Smooth muscle cell (in vitro differentiated cells): ENCODE results near the gene TMEM38B. TPM values are rescaled to one million over a fixed set of nuclear protein-coding genes. Genes with fewer than 3 reads are reported as not detected.

Source experiments
- DNase-seq: peaks from one replicate; lab custom pipeline; 2025; ENCODE audit not compliant: unreplicated experiment; lab: John Stamatoyannopoulos, UW
- H2AFZ ChIP-seq: fragments of 200-600 bp; sonication (generic); 2 replicates; pipeline ENCODE4 v1.6.0; 2016; ENCODE audit warnings: antibody characterized with exemption, low read depth, mild to moderate bottlenecking
- H3F3A ChIP-seq: fragments of 200-600 bp; sonication (generic); 2 replicates; pipeline ENCODE4 v1.6.0; 2017; ENCODE audit warnings: antibody characterized with exemption, low read depth
- H3K27ac ChIP-seq: fragments of 200-600 bp; sonication (generic); 2 replicates; pipeline ENCODE4 v1.5.1; 2016; ENCODE audit warnings: low read depth, mild to moderate bottlenecking
- H3K27me3 ChIP-seq: fragments of 200-600 bp; sonication (generic); 2 replicates; pipeline ENCODE4 v1.6.1; 2016; ENCODE audit warnings: low read depth, mild to moderate bottlenecking
- H3K36me3 ChIP-seq: fragments of 200-600 bp; sonication (generic); 2 replicates; pipeline ENCODE4 v1.5.1; 2016; ENCODE audit warnings: low read depth
- H3K4me1 ChIP-seq: fragments of 200-600 bp; sonication (generic); 2 replicates; pipeline ENCODE4 v1.5.1; 2016; ENCODE audit warnings: low read depth
- H3K4me2 ChIP-seq: fragments of 200-600 bp; sonication (generic); 2 replicates; pipeline ENCODE4 v1.6.0; 2016; ENCODE audit warnings: mild to moderate bottlenecking
- H3K4me3 ChIP-seq: fragments of 200-600 bp; sonication (generic); 2 replicates; pipeline ENCODE4 v1.5.1; 2016; ENCODE audit warnings: mild to moderate bottlenecking
- H3K79me2 ChIP-seq: fragments of 200-600 bp; sonication (generic); 2 replicates; pipeline ENCODE4 v1.6.0; 2016; ENCODE audit warnings: low read depth, mild to moderate bottlenecking
- H3K9ac ChIP-seq: fragments of 200-600 bp; sonication (generic); 2 replicates; pipeline ENCODE4 v1.6.0; 2016; ENCODE audit warnings: low read depth
- H3K9me3 ChIP-seq: fragments of 200-600 bp; sonication (generic); replicated peaks from 2 replicates; pipeline ENCODE4 v1.5.1; 2016; ENCODE audit warnings: low read depth
- H4K20me1 ChIP-seq: fragments of 200-600 bp; sonication (generic); 2 replicates; pipeline ENCODE4 v1.6.0; 2016; ENCODE audit warnings: low read depth
- CTCF ChIP-seq: fragments of 200-600 bp; sonication (generic); IDR thresholded peaks from 2 replicates; pipeline ENCODE4 v1.5.1; 2017; ENCODE audit warnings: borderline replicate concordance, mild to moderate bottlenecking, antibody characterized with exemption; ENCODE audit not compliant: insufficient read depth, poor library complexity, severe bottlenecking
- WGBS: methylation state at CpG from one replicate; pipeline ENCODE4 v1.1.7; 2016; ENCODE audit warnings: low lambda C conversion rate; 5-methylcytosine and 5-hydroxymethylcytosine counted together
- polyA plus RNA-seq: library from polyadenylated mRNA; unstranded; fragments of >200 nt; fragmentation: Nextera tagmentation; extraction: Ambion mirVana; gene quantifications from 2 replicates; pipeline ENCODE4 v1.2.1, GENCODE V29; 2016
- total RNA-seq: library from RNA; depleted of rRNA; stranded (reverse); fragments of >200 nt; gene quantifications from 2 replicates; pipeline ENCODE4 v1.2.3, GENCODE V29; 2014

Gene TMEM38B
- 22.9 and 28.4 TPM in 2 replicates for total RNA-seq
- polyA plus RNA-seq, result 15.9 and 18.7 TPM in 2 replicates

- Histone ChIP-seq H3K27me3 (peaks cover 25% of the 10 kb centered on the region), H3K79me2 (peaks cover 23% of the 10 kb centered on the region), H3K4me3 (peak within 1 kb of the TSS; percentile 75), H3F3A (no peaks in the 10 kb centered on the region), H3K9ac (peak within 1 kb of the TSS; percentile 59), H4K20me1 (no peaks in the 10 kb centered on the region), H3K36me3 (no peaks in the 10 kb centered on the region), H3K4me2 (peak within 1 kb of the TSS; percentile 97), H3K4me1 (peaks cover 18% of the 10 kb centered on the region), H2AFZ (peak within 1 kb of the TSS; percentile 95), H3K27ac (peak within 1 kb of the TSS; percentile 49), H3K9me3 (no peaks in the 10 kb centered on the region)
- TF ChIP-seq CTCF, result no peak
- WGBS, result under 1% methylated on average over 57 of the region's 65 CpGs
- DNase-seq, result peak; percentile 70
These were observed at the start of gene TMEM38B for GRCh38 chr9:105694190-105694847. Gene TMEM38B, plus strand, starts transcription at chr9:105694541. Its CDS starts 120 bp downstream, at chr9:105694661.

GRCh38 chr9:105646879-105647594 is 47.3 kb upstream of the TMEM38B start:
- TF ChIP-seq CTCF, result no peak
- Histone ChIP-seq H4K20me1 (no peaks in the 10 kb centered on the region), H3K4me2 (peak overlapping the region; percentile 55), H3K9me3 (no peaks in the 10 kb centered on the region), H3F3A (no peaks in the 10 kb centered on the region), H3K27me3 (no peaks in the 10 kb centered on the region), H3K9ac (no peak overlapping the region), H3K36me3 (no peaks in the 10 kb centered on the region), H2AFZ (no peak overlapping the region), H3K4me1 (peaks cover 30% of the 10 kb centered on the region), H3K79me2 (no peaks in the 10 kb centered on the region), H3K4me3 (no peak overlapping the region), H3K27ac (peak overlapping the region; percentile 49)
- no peak for DNase-seq
- WGBS, result 29% methylated on average over 7 of the region's 7 CpGs

- Histone ChIP-seq H3K4me1 (peaks cover 30% of the 10 kb centered on the region), H3K4me3 (no peak overlapping the region), H3K79me2 (no peaks in the 10 kb centered on the region), H3K27ac (peak overlapping the region; percentile 49), H3K4me2 (peak overlapping the region; percentile 55), H4K20me1 (no peaks in the 10 kb centered on the region), H3K27me3 (no peaks in the 10 kb centered on the region), H2AFZ (no peak overlapping the region), H3K36me3 (no peaks in the 10 kb centered on the region), H3K9ac (peak overlapping the region; percentile 9), H3K9me3 (no peaks in the 10 kb centered on the region), H3F3A (no peaks in the 10 kb centered on the region)
- DNase-seq, result no peak
- 47% methylated on average over 12 of the region's 12 CpGs for WGBS
- no peak for TF ChIP-seq CTCF
These were observed 46.6 kb upstream of the TMEM38B start for GRCh38 chr9:105647595-105648349.
